ENCODE measurements around the gene NCLN.

DNA sequence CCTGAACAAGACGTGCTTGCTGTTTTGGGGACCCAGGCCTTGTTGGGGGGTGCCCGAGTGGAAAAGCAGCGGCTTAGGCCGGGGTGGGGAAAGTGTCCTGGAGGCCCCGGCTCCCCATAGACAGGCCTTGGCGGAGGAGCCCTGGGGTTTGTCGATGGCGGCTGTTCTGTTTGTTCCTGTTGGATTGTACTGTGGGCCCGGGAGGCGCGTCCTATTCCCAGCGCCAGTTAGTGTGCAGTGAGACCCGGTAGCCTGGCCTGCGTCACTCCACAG, 11.1 kb downstream of the NCLN start:
- TF ChIP-seq, protein P1, sequence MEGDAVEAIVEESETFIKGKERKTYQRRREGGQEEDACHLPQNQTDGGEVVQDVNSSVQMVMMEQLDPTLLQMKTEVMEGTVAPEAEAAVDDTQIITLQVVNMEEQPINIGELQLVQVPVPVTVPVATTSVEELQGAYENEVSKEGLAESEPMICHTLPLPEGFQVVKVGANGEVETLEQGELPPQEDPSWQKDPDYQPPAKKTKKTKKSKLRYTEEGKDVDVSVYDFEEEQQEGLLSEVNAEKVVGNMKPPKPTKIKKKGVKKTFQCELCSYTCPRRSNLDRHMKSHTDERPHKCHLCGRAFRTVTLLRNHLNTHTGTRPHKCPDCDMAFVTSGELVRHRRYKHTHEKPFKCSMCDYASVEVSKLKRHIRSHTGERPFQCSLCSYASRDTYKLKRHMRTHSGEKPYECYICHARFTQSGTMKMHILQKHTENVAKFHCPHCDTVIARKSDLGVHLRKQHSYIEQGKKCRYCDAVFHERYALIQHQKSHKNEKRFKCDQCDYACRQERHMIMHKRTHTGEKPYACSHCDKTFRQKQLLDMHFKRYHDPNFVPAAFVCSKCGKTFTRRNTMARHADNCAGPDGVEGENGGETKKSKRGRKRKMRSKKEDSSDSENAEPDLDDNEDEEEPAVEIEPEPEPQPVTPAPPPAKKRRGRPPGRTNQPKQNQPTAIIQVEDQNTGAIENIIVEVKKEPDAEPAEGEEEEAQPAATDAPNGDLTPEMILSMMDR (IDR thresholded peaks at IDR 0.05 in 4 of 5, conservative IDR thresholded peaks at IDR 0.05 in 1 of 5) = no peak
- no peak for TF ChIP-seq POLR2A (IDR thresholded peaks at IDR 0.05)
